Measurements from ENCODE around the gene C17orf113.
A peak's percentile ranks its signal among the peaks of the same experiment; 100 is the strongest.

Gene C17orf113

DNA sequence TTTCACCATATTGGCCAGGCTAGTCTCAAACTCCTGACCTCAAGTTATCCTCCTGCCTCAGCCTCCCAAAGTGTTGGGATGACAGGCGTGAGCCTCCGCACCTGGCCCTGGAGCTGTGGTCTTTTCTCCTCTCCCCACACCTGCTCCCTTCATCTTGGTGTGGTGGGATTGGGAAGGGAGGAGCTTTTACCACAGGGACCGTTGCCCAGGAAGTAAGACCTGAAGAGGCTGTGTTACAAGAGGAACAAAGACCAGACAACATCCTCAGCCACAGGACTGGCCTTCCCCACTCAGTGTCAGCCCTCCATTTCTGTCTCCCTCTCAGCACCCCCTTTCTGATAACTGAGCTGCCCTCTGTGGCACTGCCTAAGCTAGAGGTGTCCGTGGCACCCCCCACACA is 9.4 kb upstream of the C17orf113 start:
- DNase-seq, result no peak
- Histone ChIP-seq H3K36me3 (no peaks in the 10 kb centered on the region), H3K4me3 (ENCODE audit: low read depth, low read length) (no peak overlapping the region), H3K27me3 (ENCODE audit: insufficient read depth, low read depth, severe bottlenecking) (no peaks in the 10 kb centered on the region), H3K9me3 (ENCODE audit: severe bottlenecking) (no peaks in the 10 kb centered on the region), H3K27ac (no peak overlapping the region)
- TF ChIP-seq, protein P1, sequence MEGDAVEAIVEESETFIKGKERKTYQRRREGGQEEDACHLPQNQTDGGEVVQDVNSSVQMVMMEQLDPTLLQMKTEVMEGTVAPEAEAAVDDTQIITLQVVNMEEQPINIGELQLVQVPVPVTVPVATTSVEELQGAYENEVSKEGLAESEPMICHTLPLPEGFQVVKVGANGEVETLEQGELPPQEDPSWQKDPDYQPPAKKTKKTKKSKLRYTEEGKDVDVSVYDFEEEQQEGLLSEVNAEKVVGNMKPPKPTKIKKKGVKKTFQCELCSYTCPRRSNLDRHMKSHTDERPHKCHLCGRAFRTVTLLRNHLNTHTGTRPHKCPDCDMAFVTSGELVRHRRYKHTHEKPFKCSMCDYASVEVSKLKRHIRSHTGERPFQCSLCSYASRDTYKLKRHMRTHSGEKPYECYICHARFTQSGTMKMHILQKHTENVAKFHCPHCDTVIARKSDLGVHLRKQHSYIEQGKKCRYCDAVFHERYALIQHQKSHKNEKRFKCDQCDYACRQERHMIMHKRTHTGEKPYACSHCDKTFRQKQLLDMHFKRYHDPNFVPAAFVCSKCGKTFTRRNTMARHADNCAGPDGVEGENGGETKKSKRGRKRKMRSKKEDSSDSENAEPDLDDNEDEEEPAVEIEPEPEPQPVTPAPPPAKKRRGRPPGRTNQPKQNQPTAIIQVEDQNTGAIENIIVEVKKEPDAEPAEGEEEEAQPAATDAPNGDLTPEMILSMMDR (IDR thresholded peaks at IDR 0.05; ENCODE audit: low read depth, low read length), result no peak

DNA sequence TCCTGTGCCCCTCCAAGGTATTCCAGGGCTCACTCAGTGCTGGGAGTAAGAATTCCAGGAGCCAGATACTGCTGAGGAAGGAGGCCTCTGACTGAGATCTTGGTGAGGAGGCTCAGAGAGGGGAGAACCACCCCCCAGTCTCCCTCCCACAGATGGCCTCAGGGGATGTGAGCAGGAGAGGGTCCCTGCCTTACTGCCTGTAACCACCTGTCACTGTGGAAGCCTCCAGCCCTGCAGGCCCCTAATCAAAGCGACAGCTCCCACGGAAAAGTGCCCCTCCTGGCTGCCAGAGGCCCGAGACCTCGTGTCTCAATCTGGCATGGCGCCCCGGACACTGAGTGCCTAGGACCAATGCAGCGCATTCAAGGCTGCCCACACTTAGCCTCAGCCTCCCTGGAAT is 7.7 kb upstream of the C17orf113 start:
- Histone ChIP-seq H3K4me3 (ENCODE audit: low read depth, low read length) (no peak overlapping the region), H3K36me3 (no peaks in the 10 kb centered on the region), H3K27ac (no peak overlapping the region), H3K27me3 (ENCODE audit: insufficient read depth, low read depth, severe bottlenecking) (no peaks in the 10 kb centered on the region), H3K9me3 (ENCODE audit: severe bottlenecking) (no peaks in the 10 kb centered on the region)
- peak; percentile 41 for DNase-seq
- TF ChIP-seq, protein P1 (IDR thresholded peaks at IDR 0.05; ENCODE audit: low read depth, low read length), result no peak

DNA sequence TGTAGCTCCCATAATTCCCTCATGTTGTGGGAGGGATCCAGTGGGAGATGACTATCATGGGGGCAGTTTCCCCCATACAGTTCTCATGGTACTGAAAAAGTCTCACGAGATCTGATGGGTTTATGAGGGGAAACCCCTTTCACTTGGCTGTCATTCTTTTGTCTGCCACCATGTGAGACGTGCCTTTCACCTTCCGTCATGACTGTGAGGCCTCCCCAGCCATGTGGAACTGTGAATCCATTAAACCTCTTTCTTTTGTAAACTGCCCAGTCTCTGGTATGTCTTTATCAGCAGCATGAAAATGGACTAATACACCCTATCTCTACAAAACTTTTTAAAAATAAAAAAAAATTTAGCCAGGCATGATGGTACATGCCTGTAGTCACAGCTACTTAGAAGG is 6.2 kb upstream of the C17orf113 start:
- TF ChIP-seq, protein P1 (IDR thresholded peaks at IDR 0.05; ENCODE audit: low read depth, low read length), result no peak
- no peaks in the 10 kb centered on the region; the same call in 1 of the 2 replicates for H3K36me3 ChIP-seq
- H3K4me3 ChIP-seq (ENCODE audit: low read depth, low read length), result no peak overlapping the region
- H3K27ac ChIP-seq, result no peak overlapping the region
- no peak for DNase-seq
- H3K27me3 ChIP-seq (ENCODE audit: insufficient read depth, low read depth, severe bottlenecking), result no peaks in the 10 kb centered on the region
- H3K9me3 ChIP-seq (ENCODE audit: severe bottlenecking), result no peaks in the 10 kb centered on the region

DNA sequence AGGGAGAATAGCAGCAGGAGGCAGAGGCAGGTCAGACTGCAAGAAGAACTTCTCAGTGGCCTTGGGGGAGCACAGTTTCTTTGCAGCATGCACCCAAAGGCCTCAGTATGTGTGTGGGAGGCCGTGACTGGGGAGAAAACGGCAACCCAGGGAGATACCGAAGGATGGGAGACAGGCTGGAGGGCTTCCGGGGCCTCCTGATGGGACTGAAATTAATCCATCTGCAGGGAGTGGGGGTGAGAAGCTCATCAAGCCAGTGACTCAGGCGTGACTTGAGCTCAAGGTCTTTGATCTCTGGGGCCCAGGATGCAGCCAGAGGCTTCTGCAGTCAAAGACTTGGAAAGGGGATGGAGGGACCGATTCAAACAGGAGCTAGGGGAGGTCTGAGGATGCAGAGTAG is 5.1 kb upstream of the C17orf113 start:
- no peak overlapping the region for H3K4me3 ChIP-seq (ENCODE audit: low read depth, low read length)
- TF ChIP-seq, protein P1 (IDR thresholded peaks at IDR 0.05; ENCODE audit: low read depth, low read length), result no peak
- no peaks in the 10 kb centered on the region; the same call in 1 of the 2 replicates for H3K36me3 ChIP-seq
- no peaks in the 10 kb centered on the region for H3K9me3 ChIP-seq (ENCODE audit: severe bottlenecking)
- peak; percentile 83 for DNase-seq
- no peaks in the 10 kb centered on the region for H3K27me3 ChIP-seq (ENCODE audit: insufficient read depth, low read depth, severe bottlenecking)
- H3K27ac ChIP-seq, result peak overlapping the region; percentile 17

DNA sequence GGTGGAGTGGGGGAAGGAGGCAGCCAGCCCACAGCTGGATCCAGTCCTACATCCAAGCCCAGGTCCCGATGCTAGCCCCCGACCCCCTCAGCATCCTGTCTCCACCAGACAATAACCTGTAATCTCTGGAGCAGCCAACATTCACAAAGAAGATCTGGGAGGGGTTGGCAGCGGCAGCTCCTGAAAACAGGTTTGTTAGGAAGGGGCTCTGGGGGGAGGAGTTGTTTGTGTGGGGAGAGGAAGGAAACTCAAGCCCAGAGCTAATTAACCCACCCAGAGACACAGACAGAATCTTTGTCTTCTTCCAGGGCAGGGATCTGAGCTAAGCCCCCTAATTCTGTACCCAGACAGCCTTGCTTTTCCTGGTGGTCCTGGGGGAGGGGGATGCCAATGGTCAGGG is 4.6 kb upstream of the C17orf113 start:
- Histone ChIP-seq H3K27me3 (ENCODE audit: insufficient read depth, low read depth, severe bottlenecking) (no peaks in the 10 kb centered on the region), H3K9me3 (ENCODE audit: severe bottlenecking) (no peaks in the 10 kb centered on the region), H3K36me3 (no peaks in the 10 kb centered on the region; the same call in 1 of the 2 replicates), H3K27ac (peak overlapping the region; percentile 17), H3K4me3 (ENCODE audit: low read depth, low read length) (no peak overlapping the region)
- DNase-seq, result no peak
- TF ChIP-seq, protein P1 (IDR thresholded peaks at IDR 0.05; ENCODE audit: low read depth, low read length), result no peak

Measured in WERI-Rb-1 (cell line).